ENCODE measurements around the gene CD96.

The CD96 gene

DNA sequence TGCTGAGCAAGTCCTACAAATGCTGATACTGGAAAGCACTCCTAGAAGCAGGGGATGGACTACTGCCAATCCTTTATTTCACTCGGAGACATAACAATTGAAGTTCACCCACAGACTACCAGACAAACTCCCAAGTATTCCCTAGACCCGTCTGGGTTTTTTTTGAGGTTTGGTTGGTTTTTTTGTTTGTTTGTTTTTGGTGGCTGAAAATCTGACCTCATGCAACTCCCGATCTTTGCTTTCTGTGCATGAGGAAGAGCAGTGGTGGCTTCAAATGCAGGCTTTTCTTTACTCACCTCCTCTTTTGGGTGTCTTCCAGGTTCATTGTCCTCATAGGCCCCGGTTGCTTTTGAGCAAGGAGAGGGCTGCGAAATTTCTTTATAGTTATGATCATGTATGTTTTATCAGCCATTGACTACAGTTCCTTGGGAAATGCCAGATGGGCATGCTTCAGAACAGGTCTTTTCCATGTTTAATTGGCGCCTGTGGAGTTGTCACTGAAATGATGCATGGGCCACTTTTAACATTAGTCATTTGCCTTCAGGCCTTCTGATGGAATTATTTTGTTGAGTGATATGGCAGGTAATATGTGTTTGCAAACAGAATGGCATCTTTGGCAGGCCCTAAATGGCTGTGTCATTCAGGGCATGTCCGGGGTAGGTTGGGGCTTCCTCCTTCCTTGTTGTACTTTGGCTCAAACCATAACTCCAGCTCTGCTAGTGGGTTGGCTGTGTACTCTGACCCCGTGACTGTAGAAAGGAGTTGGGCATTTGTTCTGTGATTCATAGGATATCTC lies 134.4 kb downstream of the CD96 start:
- peak; percentile 41 for DNase-seq (ENCODE audit: low spot score)

DNA sequence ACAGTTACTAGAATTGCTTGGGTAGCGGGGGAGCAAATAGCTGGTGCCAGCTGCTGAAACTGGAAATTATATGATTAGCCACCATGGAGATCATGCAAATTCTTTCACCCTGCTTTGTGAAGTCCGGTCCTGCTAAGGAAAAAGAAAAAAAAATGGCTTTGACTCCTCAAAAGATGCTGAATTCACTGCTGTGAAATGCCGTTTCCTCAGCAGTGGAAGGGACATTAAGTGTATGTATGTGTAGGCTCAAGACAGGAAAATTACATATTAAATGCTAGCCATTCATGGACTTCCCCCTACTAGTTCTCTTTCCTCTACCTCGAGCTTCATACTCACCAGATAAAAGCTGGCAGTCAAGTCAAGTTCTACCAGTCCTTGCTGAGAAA lies 135.0 kb downstream of the CD96 start:
- no peak for DNase-seq (ENCODE audit: low spot score)

DNA sequence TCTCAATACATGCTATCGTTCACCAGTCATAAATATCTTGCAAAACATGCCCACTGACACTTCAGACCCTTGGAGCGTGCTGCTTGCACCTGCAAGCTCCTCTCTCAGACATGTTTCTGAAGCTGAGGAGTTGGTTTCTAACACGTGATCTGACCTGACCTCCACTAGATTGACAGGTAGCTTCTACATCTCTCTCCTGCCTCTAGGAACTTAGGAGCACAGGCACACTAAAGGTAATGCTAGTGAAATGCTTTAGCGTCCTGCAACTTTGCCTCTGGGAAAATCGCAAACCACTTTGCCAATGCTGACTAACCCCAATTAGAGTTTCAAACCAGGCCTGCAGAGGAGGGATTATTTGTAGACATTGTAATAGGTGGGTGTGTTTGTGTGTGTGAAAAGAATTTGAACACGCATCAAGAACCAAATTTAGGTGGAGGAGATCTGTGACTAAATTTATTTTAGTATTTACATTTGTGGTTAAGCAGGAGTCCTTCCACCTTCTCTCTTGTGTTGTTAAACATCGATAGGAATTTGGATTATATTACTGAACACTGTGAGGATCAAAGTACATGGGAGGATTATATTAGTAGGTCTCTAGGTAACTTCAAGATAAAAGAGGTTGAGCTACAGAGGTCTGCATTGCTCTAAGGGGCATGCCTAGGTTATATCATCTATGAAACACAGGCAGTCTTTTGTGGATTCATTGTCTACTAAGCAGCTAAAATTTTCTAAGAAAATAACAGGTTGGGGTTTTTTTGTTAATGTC lies 139.8 kb downstream of the CD96 start:
- no peak for DNase-seq (ENCODE audit: low spot score)

DNA sequence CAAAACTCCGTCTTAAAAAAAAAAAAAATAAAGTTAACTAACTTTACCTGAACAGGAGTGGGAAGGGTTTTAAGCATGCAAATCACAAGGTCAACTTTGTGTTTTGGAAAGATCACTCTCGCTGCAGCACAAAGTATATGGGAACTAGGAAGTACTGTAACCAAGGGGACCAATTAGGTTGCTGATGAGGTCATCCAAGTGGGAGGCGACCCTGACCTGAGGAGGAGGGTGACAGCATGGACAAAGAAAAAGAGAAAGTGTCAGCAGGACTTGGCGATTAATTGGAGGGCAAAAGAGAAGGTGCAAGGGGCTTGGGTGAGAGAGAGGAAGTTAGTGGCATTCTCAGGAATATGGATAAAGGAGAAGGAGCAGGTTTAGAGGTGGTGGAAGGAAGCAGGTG lies 142.6 kb downstream of the CD96 start:
- no peak for DNase-seq (ENCODE audit: low spot score)

DNA sequence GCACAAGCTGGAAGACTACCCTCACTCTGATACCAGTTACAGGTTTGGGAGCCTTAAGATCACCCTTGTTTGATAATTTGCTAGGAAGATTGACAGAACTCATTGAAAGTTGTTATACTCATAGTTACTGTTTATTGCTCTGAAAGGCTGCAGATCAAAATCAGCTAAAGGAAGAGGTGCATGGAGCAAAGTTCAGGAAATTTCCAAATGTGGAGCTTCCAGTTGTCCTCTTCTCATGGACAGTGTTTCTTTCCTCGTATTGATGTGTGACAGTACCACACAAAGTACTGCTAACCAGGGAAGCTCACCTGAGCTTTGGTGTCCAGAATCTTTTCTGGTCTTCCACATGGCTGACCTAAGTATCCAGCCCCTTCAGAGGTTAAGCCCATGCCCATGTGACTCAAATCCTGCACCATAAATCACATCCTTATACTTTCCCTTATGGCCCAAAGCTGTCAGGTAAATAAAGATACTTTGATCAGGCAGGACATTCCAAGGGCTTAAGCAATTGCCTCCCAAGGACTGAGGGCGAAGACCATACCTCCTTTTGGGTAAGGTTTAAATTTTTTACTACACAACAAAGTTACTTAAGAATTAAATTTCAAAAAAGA lies 146.3 kb downstream of the CD96 start:
- DNase-seq (ENCODE audit: low spot score) = no peak

DNA sequence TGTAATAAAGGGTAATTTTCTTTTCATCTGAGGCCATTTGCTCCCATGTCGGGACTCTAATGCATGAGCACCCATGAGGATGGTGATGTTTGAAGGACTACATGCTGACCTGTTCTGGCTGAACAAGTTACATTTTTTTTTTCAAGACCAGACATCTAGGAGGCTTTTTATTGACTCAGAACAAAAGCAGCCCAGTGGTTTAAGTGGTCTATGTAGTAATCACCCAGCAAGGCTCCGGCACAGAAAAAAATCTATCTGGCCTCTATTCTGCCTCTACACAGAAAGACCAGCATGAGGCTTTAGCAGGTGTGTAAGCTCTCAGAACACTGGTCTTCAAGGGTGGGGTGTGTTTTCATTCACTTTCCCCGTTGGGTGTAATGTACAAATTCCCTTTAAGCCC lies 148.2 kb downstream of the CD96 start:
- no peak for DNase-seq (ENCODE audit: low spot score)

DNA sequence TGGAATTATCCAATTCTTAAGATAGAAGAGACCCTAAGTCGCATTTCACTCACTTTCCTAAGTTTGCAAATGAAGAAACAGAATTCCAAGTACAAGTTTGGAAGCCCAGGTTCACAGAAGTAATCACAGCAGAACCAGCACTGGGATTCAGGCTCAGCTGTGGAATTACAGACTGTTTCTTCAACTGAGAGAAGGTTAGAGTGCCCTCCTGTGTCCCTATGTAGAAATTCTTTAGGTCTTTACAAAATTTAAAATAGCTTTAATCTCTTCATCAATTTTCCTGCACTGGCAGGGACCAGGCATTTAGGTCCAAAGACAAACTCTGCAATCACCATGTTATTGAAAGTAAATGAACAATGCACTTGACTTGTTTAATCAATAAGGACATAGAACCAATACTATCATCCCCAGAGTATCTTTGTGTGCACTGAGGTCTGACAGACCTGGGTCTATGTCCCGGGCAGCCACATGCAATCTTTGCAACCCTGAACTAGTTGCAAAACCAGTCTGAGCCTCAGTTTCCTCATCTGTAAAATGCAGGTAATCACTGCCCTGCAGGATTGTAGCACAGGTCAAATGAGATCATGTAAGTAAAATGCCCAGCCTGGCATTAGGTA lies 149.4 kb downstream of the CD96 start:
- peak; percentile 33 for DNase-seq (ENCODE audit: low spot score)

DNA sequence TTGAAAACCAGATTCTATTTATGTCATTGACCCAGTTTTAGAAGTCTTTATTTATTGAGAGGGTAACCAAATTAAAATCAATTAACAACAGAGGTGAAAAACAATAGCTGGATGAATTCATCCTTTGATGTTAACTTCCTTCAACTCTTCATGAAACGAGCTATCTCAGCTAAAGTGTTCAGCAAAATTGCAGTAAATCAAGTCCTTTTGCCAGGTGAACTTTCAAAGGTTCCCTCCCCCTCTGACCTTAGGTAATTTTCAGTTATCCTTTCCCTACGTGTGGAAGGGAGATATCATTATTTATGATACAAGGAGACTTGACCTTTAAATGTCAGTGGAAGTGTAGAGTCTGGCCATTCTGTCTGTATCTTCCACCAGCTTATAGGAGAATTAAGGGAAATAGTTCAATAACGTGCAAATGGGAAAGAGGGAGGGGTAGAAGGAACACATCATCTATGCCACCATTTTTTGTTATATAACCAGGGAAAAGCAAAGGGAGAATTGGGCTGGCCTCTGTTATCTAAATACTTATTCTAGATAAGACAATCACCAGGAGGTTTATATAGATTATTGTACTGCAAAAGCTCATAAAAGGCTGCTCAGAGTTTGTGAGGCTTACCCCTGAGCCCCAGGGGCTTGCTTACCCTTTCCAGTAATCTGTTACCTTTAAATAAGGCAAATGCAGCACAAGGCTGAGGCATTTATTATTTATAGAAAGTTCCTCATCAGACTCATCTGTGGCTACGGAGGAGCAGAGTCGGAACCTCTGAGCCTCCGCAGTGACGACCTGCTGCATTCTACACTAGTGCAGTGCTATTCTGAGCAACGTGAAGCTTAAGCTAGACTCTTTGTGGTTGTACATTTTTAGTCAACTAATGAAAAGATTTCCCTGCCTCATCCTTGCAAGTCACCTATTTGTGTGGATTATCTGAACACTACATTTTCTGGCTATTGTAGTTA lies 150.9 kb downstream of the CD96 start:
- DNase-seq (ENCODE audit: low spot score) = no peak

DNA sequence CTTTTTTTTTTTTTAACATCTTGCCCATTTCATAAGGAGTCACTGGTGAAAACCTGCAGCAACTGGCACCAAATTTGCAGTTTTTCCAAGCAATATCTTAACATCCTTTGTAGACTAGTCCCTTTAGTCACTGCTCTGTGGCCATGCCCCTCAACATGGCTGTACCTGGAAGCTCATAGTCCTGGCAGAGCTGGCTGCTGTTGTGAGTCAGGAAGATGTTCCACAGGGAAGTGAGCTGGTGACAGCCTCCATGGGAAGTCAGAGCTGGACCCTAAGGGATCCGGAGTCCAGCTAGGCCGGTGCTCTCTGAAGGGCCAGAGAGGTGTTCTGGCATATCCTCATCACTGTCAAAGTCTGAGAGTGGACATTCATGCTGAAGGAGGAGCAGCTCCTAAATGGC lies 152.5 kb downstream of the CD96 start:
- no peak for DNase-seq (ENCODE audit: low spot score)

DNA sequence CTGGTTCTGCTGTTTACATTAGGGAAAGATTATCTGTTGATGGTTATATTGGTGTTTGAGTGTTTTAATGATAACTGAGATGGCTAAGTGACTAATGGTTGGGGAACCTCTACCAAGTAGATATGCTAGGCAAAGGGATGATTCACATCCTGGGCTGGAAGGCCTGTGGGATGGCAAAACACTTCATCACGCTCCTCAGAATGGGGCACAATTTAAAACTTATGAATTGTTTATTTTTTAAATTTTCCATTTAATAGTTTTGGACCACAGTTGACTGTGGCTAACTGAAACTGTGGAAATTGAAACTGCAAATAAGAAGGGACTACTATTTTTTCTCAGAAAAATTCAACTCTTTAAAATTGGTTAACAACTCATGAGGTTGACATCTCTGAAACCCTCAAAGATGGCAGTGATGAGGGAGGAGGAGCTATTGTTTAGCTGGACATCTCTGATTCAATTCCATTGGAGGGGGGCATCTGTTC lies 153.7 kb downstream of the CD96 start:
- no peak for DNase-seq (ENCODE audit: low spot score)

DNA sequence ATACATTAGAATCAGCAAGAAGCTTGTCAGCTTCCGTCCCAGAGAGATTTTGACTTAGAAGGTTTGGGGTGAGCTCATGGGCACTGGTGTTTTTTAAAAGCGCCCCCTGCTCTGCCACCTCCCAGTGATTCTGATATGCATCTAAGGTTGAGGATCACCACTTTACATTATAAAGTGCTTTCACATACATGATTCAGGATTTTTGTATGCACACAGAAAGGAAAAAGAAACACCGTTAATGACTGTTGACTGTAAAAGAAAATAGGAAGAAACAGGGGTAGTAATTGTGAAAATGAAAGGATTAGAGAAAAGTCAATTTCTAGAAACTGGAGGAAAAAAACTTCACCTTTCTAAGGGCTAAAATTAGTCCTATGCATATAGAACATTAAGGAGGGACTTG lies 158.1 kb downstream of the CD96 start:
- no peak for DNase-seq (ENCODE audit: low spot score)

DNA sequence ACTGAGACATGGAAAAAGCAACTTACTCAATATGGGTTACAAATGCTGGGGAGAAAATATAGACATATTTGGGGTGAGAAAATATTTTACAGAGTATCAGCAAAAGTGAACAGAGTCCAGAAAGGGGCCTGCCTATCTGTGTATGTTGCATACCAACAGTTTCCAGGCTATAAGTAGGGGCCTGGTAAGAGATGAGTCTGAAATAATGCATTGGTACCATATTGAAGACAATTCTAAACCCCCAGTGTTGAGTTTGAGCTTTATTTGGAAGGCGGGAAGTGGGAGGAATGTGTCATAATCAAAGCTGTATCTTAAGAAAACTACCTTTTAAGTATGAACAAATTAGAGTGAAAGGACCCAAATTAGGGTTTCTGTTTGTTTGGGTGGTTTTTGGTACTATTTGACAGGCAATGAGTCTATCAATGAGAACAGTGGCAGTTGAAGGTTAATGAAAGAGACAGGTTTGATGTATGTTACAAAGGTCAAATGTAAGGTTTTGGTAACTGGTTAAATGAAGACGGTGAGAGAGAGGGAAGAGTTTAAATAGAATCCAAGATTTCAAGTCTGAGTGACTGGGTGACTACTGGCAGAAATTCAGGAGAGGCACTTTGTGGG lies 159.4 kb downstream of the CD96 start:
- no peak for DNase-seq (ENCODE audit: low spot score)

All from cerebellar cortex (tissue), 1 donor.